ENCODE results near the gene AMBRA1. TPM values are rescaled to one million over a fixed set of nuclear protein-coding genes. Genes with fewer than 3 reads are reported as not detected.
A peak's percentile ranks its signal among the peaks of the same experiment; 100 is the strongest.

AMBRA1 gene
- total RNA-seq, 3 donors from 2014 or later, result 32.5 to 38.9 (median 34.1) TPM

- peaks cover 12 to 31% of the 10 kb centered on the region in 2 donors for H3K27me3 ChIP-seq
- no peaks in the 10 kb centered on the region for H3K9me3 ChIP-seq
- no peak overlapping the region for H3K4me3 ChIP-seq
- peaks cover 12 to 14% of the 10 kb centered on the region in 2 donors for H3K4me1 ChIP-seq
- no peak overlapping the region for H3K27ac ChIP-seq
- TF ChIP-seq POLR2AphosphoS5 (IDR thresholded peaks at IDR 0.05) (no peak), POLR2A (IDR thresholded peaks at IDR 0.05) (no peak), CTCF (IDR thresholded peaks at IDR 0.05) (no peak)
- intact Hi-C loops (cut with DNase I; ENCODE audit: low total_unique reads), result loop anchor here (10.0 kb wide), 1 partner anchor 149 kb away; no protein-coding TSS in a partner anchor
- H3K36me3 ChIP-seq, result no peaks in the 10 kb centered on the region
- no peak for DNase-seq (ENCODE audit: low spot score in 2 of 2)
Observed at GRCh38 chr11:46385169-46386004, 208.4 kb downstream of the AMBRA1 start.

GRCh38 chr11:46383974-46384701 lies 209.7 kb downstream of the AMBRA1 start:
- peaks cover 3 to 19% of the 10 kb centered on the region in 2 donors for H3K27me3 ChIP-seq
- H3K4me1 ChIP-seq, result peaks cover under 1 to 5% of the 10 kb centered on the region in 2 donors

GRCh38 chr11:46383404-46383758 lies 210.4 kb downstream of the AMBRA1 start:
- Histone ChIP-seq H3K36me3 (no peaks in the 10 kb centered on the region), H3K4me1 (peaks cover 0 to 5% of the 10 kb centered on the region in 2 donors), H3K4me3 (no peak overlapping the region), H3K27me3 (peaks cover 3 to 11% of the 10 kb centered on the region in 2 donors), H3K9me3 (no peaks in the 10 kb centered on the region), H3K27ac (no peak overlapping the region)
- intact Hi-C loops (cut with DNase I; ENCODE audit: low total_unique reads), result loop anchor here (2.0 to 10.0 kb wide), 2 partner anchors 73 to 151 kb away; no protein-coding TSS in a partner anchor
- DNase-seq (ENCODE audit: low spot score in 2 of 2), result no peak
- TF ChIP-seq POLR2A (IDR thresholded peaks at IDR 0.05) (no peak), CTCF (IDR thresholded peaks at IDR 0.05) (no peak), POLR2AphosphoS5 (IDR thresholded peaks at IDR 0.05) (no peak)

More at GRCh38 chr11:46383974-46384701, 209.7 kb downstream of the AMBRA1 start:
- Histone ChIP-seq H3K27ac (no peak overlapping the region), H3K9me3 (no peaks in the 10 kb centered on the region), H3K36me3 (no peaks in the 10 kb centered on the region), H3K4me3 (no peak overlapping the region)
- no peak for DNase-seq (ENCODE audit: low spot score in 2 of 2)
- TF ChIP-seq CTCF (IDR thresholded peaks at IDR 0.05) (no peak), POLR2AphosphoS5 (IDR thresholded peaks at IDR 0.05) (no peak), POLR2A (IDR thresholded peaks at IDR 0.05) (no peak)
- intact Hi-C loops (cut with DNase I; ENCODE audit: low total_unique reads), result loop anchor here (2.0 to 10.0 kb wide), 2 partner anchors 73 to 151 kb away; no protein-coding TSS in a partner anchor

GRCh38 chr11:46382646-46383403 lies 211.0 kb downstream of the AMBRA1 start:
- intact Hi-C loops (cut with DNase I; ENCODE audit: low total_unique reads), result loop anchor here (2.0 to 10.0 kb wide), 2 partner anchors 74 to 152 kb away; no protein-coding TSS in a partner anchor
- Histone ChIP-seq H3K36me3 (no peaks in the 10 kb centered on the region), H3K27ac (no peak overlapping the region), H3K4me3 (peak overlapping the region in 2 of 3 donors; percentile 75 to 81), H3K9me3 (no peaks in the 10 kb centered on the region), H3K4me1 (peaks cover 0 to 5% of the 10 kb centered on the region in 2 donors), H3K27me3 (peaks cover 3 to 6% of the 10 kb centered on the region in 2 donors)
- no peak for DNase-seq (ENCODE audit: low spot score in 2 of 2)
- TF ChIP-seq POLR2A (IDR thresholded peaks at IDR 0.05) (no peak), CTCF (IDR thresholded peaks at IDR 0.05) (peak in 1 of 3 donors; percentile 35), POLR2AphosphoS5 (IDR thresholded peaks at IDR 0.05) (no peak)

Measured in breast epithelium (tissue), 4 donors.